Stimulated activated CD8-positive, alpha-beta memory T cell treated with anti-CD3 and anti-CD28 coated beads, Interleukin-7, amount 100 ng/mL, for 48 hours (primary cell): ENCODE data around the gene RUBCNL.
"Not testable (repeated sequence)": the region's sequence is repeated elsewhere in the genome, so short reads cannot be mapped to it uniquely, and the experiment has no call there.

Experiments
- DNase-seq, 2 donors: peaks; one replicate each; pipeline ENCODE4 v3.0.0-alpha.2; 2020; ENCODE audit warnings: low read depth in 1 of 2; ENCODE audit errors: extremely low read depth in 1 of 2

RUBCNL gene, protein sequence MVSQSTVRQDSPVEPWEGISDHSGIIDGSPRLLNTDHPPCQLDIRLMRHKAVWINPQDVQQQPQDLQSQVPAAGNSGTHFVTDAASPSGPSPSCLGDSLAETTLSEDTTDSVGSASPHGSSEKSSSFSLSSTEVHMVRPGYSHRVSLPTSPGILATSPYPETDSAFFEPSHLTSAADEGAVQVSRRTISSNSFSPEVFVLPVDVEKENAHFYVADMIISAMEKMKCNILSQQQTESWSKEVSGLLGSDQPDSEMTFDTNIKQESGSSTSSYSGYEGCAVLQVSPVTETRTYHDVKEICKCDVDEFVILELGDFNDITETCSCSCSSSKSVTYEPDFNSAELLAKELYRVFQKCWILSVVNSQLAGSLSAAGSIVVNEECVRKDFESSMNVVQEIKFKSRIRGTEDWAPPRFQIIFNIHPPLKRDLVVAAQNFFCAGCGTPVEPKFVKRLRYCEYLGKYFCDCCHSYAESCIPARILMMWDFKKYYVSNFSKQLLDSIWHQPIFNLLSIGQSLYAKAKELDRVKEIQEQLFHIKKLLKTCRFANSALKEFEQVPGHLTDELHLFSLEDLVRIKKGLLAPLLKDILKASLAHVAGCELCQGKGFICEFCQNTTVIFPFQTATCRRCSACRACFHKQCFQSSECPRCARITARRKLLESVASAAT

DNA sequence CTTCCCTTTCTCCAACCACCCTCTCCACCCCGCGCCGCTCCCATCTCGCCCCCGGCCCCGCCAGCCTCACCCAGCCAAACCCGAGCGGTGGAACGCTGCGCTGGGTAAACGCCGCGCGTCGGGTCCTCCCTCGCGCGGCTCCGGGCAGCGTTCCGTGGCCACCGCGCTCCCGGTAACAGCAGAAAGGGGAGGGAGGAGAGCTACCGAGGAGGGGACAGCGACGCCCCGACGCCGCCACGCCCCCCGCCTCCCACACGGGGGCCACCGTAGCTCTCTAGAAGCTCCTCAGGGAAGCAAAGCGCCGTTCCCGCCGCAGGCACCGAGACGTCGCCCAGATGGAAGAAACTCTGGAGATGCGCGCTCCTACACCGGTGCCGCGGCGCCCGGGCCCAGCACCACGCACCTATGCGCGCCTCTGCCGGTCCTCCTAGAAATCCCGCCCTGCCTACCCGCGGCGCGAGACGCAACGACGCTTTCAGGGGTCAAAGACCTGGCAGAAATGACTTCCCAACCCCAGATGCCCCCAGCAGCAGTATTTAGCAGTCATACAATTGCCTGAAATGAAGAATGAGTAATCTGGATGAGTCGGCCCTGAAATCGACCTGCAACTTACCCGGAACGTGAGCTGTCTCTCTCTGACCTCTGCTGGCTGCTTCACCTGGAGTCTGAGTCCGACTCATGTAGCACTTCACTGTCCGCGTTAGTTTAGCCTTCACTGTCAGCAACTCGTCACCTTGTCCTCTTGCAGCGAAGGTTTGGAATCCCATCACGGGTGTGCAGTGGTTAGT lies at the start of gene RUBCNL:
TSS of gene RUBCNL (minus strand) at position 189 of the 788 bp plus-strand sequence. CDS start 14,777 bp downstream, outside the sequence.
- DNase-seq, result peak; percentile 18 to 46

DNA sequence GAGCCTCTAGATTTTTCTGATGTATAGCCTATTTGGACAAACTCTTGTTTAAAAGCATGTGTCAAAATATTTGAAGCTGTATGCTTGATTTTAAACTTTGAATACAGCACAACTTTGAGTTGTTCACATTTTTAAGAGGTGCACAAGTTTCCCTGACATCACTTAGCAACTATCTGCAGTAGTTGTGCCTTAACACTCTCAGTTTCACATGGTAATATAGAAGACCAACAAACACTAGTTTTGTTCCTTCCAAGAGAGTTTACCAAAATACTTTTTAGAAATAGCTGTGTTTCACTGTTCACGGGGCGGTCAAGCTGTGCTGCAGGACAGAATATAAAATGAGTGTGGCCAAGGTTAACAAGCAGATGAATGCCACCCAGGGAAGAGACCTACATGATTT lies 42.5 kb upstream of the RUBCNL start:
- DNase-seq, result not testable (repeated sequence)

DNA sequence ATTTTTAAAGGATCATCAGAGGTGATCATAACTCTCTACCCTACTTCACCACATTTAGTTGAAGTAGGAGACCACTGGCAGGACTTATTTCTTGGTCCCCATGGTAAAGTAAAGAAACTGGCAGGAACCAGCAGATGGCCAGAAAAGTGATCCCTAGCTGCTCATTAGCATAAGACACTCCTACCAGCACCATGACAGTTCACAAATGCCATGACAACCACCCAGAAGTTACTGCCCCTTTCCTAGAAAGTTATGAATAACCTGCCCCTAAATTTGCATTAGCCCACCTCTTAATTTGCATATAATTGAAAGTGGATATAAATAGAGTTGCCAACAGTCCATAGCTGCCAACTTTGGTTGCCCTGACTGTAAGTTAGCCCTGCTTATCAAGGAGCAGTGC lies 18.4 kb upstream of the RUBCNL start:
- no peak for DNase-seq

DNA sequence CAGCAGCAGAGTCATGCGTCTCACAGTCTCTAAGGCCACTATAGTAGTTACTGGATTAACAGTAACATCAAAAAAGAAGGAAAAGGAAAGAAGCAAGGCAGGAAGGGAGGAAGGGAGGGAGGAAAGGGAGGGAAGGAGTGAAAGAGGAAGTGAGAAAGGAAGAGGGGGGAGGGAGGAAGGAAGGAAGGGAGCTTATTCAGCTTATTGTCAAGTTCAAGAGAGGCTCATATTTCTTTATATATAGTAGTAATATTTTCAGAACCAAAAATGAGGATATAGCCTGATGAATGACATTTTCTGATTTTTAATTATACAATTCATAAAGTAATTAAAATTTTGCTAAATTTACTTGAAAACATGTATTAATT lies 17.7 kb upstream of the RUBCNL start:
- no peak for DNase-seq

DNA sequence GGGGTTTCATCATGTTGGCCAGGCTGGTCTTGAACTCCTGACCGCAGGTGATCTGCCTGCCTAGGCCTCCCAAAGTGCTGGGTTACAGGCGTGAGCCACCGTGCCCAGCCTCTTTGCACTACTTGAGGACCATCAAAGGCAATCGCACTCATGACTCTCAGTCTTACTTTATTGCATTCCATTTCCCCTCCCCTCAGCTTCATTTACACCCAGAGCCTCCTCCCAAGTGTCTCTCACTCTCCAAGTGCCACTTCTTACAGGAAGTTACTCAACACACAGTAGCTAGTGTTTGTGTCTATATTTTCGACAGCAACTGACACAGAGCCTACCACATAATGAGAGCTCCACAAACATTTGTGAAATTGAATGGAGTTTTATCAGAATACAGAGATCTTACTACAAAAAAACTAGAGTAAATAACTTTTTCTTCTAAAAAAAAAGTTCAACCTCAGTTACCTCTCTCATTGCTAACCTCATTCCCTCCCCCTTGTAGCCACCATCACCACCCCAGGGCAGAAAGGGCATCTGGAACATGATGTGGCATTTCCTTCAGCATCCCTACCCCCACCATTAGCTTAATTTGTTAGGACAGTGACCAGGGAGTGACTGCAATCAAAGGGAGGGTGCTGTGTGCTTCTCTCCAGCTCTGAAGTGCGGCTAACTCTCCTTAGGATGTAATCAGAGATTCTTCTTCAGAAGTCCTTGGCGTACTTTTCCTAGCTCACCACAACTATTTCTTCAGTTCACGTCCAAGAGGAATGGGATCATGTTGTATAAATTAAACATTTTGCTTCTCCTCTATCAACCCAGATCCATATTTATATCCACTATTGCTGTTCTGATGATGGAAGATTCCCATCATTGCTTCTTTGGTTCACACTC lies 17.0 kb upstream of the RUBCNL start:
- DNase-seq, result no peak

DNA sequence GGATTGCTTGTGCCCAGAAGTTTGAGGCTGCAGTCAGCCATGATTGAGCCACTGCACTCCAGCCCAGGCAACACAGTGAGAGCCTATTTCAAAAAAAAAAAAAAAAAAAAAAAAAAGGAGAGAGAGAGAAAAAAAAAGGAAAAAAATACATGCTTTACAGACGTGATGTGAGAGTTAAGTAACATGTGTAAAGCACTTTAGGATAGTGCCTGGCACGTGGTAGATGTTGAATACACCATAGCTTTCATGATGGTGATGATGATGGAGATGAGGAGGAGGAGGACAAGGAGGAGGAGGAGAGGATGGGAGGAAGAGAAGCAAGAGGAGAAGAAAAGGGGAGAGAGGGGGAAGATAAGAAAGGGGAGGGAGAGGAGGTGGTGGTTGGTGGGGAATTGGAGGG lies 15.1 kb upstream of the RUBCNL start:
- no peak for DNase-seq

DNA sequence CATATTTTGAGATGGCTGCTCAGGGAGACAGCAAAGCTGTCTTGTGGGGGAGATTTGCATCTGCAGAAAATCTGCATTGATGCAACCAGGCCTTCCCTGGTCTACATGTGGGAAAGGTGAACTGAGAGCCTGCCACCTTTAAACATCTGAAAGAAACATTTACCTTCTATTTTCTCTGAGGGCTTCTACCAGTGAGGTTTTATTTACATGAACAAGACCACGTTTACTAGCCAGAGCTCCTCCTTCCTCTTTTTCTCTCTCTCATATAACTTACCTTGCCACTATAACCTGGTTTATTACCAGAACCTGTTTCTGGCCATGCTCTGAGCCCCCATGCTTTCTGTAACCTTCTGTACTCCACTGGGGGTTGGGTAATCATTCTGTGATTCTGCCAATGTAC lies 14.4 kb upstream of the RUBCNL start:
- no peak for DNase-seq

DNA sequence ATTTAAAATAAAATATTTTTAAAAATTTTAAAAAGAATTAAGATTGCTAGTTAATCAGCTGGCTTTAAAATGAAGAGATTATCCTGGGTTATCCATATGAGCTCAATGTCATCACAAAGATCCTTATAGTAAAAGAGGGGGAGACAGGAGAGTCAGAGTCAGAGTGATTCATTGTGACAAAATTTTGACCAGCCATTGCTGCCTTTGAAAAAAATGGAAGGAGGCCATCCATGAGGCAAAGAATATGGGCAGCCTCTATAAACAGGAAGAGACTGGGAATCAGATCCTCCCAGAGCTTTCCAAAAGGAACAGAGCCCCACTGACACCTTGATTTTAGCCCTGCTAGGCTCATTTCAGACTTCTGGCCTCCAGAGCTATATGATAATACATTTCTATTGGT lies 9.3 kb upstream of the RUBCNL start:
- no peak for DNase-seq

DNA sequence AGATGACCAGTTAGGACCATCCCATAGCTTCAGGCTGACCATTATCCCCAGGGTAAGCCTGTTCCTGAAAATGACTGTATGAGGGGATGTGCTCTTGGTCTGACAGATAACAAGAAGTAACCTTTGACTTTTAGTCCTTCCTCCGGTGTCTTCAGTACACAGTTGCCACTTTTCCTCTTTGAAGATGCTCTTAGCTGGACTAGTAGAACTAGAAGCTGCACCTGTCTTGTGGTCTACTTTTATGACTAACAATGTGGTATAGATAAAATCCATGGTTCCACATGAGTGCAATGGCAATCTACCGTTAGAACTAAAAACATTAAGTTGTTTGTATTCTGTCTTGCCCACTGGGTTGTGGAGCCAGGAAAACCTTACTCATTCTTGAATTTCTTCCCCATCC lies 5.9 kb upstream of the RUBCNL start:
- DNase-seq, result no peak

DNA sequence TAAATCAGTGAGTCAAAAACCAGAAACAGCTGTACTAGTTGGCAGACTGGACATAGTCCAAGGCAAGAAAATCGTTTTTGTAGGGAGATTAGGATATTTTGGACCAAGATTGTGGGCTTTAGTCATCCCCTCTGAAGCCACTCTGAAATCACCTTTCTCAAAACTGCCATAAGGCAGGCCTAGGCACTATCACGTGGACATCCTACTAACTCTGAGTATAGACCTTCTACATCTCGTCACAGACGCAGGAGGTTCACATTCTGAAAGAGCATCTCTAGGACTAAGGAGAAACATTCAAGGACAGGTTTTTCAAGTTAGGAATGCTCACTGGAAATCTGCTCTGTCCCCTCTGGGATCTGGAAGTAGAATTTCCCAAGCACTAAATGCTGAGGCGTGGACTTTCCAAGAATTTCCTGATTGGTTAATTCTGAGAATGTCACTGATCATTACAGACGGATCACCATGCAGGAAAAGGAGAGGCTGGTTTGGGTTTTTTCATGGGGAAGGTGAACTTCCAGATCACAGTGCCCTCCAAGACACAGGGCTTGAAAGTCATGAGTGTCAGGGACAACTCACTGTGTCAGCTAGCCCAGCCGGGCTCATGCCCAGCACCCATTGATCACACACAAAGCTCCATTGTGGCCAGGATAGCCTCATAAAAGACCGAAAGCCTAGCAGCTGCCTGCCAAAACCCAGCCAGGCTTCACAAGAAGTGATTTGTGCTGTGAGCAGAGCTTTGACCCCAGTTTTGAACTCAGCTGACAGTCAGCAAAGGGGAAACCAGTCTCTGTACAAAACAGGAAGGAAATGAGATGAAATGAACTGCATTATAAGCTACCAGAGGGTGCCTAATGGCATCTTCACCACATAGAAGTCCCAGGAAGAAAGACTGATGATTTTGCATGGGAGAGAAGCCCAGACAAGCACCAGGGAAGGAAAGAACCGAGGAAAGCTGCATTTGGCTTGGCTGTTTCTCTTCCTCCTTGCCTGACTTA lies 2.7 kb upstream of the RUBCNL start:
- DNase-seq, result no peak

DNA sequence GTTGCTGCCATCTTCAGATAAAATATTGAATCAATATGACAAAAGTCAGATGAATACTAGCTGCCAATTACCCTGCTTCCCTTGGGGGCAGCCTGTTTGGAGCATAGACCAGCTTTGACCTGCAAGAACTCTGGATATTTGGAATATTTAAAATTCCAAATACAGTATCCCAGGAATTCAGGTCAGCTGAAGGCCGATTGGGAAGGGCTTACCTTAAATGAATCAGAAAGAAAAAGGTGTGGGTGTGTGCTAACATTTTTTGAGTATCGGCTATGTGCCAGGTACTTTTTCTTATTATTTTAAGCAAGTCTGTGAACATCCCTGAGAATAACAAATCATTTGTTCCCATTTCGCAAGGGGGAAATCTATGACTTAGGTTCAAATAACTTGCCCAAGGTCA lies 1.8 kb upstream of the RUBCNL start:
- no peak for DNase-seq

DNA sequence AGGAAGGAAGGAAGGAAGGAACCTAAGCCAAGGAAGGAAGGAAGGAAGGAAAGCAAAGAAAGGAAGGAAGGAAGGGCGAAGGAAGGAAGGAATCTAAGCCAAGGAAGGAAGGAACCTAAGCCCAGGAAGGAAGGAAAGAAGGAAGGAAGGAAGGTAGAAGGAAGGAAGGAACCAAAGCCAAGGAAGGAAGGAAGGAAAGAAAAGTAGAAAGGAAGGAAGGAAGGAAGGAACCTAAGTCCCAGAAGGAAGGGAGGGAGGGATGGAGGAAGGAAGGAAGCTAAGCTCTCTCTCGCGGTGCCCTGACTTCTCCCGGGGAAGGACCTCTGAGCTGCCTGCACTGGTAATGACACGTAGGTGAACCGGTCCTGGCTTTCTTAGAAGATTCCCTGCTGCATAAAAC lies 1.3 kb upstream of the RUBCNL start:
- DNase-seq, result no peak

DNA sequence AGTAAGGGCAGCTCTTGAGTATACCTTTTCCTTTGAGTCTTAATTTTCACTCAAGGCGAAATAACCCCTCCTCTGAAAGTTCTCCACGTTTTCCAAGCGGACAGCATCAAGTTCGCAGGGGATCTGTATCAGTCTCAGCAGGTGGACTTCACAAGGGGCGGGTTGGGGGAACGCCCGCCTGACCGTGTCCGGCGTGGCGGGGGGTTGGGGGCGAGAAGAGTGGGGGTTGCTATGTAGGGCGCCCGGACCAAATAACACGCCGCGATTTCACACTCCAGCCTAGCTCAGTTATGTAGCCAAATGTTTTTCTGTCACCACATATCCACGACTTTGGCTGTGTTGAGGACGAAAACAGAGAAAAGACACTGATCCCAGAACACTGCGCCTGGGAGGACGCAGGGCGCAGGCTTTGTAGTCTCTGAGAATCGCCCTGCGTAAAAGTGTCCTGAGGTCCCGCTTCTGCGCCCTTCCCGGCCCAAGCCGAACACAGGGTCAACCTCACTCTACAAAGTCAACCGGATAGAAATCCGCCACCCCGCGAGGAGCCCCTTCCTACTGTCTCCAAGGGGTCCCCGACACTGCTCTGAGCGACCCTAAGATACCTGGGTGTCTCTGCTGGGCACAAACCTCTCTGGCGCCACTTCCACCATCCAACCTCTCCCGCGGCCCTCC lies 524 bp downstream of the RUBCNL start:
- DNase-seq, result no peak

DNA sequence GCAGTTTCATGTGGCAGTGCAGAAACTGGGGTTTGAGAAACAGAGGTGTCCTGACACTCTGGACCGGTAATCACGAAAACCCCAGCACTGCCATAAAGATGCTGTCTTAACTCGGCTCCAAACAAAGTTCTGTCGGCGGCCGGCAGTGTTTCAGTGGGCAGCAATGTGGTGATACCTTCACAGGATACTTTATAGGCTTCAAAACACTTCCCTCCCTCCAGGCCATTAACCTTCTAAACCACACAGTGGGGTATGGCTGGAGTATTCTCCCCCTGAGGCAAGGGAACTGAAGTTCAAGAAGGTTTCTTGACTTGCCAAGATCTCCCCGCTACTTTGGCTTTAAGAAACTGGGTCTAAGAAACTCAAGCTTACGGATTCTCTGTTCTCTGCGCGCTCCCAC lies 1.1 kb downstream of the RUBCNL start:
- DNase-seq, result no peak

DNA sequence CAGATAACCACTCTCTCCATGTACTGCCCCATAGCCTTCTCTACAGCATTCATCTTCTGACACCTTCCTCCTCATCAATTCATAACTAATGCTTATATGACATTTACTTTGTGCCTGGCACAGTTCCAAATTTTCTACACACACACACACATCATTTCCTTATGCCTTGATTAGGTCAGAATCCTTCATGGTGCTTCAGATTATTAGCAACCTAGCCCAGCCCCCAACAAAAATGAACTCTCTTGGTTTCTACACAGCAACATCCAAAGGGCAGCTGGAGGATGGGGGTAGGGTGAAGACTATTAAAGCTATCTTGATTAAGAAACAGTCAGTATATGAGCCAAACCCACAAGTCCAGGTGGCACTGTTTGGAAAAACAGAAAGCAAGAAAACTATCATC lies 3.7 kb downstream of the RUBCNL start:
- DNase-seq, result no peak

DNA sequence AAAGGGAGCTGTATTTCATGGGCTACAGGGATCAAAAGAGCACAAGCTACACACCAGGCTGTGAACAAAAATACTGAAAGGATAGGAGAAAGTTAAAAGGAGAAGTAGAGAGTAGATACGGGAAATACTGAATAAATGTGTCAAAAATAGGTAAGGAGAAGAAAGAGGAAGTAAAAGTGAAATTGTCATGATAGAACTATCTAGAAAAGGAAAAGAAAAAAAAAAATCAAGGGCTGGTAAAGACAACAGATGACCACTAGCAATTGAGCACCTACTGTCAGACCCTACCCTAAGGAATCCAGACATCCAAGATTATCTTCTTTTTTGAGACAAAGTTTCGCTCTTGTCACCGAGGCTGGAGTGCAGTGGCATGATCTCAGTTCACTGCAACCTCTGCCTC lies 4.8 kb downstream of the RUBCNL start:
- no peak for DNase-seq

DNA sequence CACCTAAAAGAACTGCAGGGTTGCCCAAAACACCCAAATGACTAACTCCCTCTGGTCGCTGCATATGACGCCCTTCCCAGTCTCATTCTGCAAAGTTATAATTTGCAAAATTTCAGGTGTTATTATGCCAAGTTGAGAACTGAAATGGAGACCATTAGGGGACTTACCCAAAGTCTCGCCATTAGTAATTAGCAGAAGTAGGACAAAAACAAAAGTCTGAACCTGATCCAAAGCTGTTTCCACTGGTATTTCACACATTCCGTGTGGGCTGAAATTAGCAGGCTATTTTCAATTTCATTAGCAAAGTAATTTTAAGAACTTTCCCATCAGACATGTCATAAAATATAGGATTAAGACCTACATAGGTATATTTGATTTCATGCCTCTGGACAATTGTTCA lies 6.8 kb downstream of the RUBCNL start:
- no peak for DNase-seq

DNA sequence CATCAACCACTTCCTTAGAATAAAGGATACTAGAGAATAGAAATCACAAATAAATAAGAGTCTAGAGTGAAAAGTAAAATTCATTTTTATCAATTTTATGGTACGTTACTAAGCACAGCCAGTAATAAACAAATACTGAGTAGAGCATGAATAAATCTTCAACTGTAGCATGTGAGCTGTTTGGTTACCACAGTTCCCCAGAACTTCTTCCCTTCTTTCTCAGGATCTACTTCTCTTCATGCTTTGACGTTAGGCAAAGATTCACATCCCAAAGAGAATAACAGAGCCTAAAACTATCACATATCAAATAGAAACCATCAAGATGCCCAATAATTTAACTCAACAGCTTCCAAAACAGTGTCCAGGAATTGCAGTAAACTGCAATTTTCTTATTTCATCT lies 7.4 kb downstream of the RUBCNL start:
- DNase-seq, result no peak

DNA sequence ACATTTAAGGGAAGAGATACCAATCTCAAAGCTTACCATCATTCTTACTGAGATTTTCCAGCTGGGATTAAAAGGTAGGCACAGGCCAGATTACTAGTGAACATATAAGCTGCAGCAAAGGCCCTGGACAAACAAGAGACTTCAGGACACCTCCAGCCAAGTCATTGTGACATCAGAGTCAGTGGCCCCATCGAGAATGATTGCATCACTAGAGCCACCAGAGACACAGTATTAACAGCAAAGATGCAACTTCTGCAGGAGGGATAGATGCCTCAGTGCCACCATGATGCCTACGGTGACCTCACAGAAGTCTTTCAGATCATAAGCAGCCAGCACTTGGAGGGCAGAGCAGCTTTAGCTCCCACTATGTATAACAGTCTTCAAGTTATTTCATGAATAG lies 8.6 kb downstream of the RUBCNL start:
- no peak for DNase-seq
